GM19395 (cell line): ENCODE measurements around the gene OSTM1.
"Not testable (repeated sequence)": the region's sequence is repeated elsewhere in the genome, so short reads cannot be mapped to it uniquely, and the experiment has no call there.

Experiments used
- ATAC-seq: cut with Tn5 transposase; IDR thresholded peaks from one replicate; pipeline ENCODE4 v1.9.1; 2021; ENCODE audit warnings: mild to moderate bottlenecking, moderate library complexity; ENCODE audit not compliant: unreplicated experiment

Gene OSTM1

GRCh38 chr6:108024427-108025073 is 50.0 kb downstream of the OSTM1 start:
- no peak for ATAC-seq

- no peak for ATAC-seq
Measured at GRCh38 chr6:108020472-108021116, 53.9 kb downstream of the OSTM1 start.

GRCh38 chr6:108016283-108016682 is 58.3 kb downstream of the OSTM1 start:
- ATAC-seq = not testable (repeated sequence)

GRCh38 chr6:108013787-108014439 is 60.6 kb downstream of the OSTM1 start:
- ATAC-seq = no peak

GRCh38 chr6:108009894-108010293 is 64.6 kb downstream of the OSTM1 start:
- ATAC-seq = no peak

GRCh38 chr6:108009258-108009657 is 65.3 kb downstream of the OSTM1 start:
- ATAC-seq = not testable (repeated sequence)

- no peak for ATAC-seq
Measured at GRCh38 chr6:108008363-108008762, 66.2 kb downstream of the OSTM1 start.

- ATAC-seq = no peak
Measured at GRCh38 chr6:108005961-108006360, 68.6 kb downstream of the OSTM1 start.

GRCh38 chr6:108004861-108005260 is 69.7 kb downstream of the OSTM1 start:
- no peak for ATAC-seq

- ATAC-seq = no peak
Measured at GRCh38 chr6:108002365-108003221, 71.9 kb downstream of the OSTM1 start.

GRCh38 chr6:108001696-108002231 is 72.8 kb downstream of the OSTM1 start:
- ATAC-seq = no peak

GRCh38 chr6:108000259-108000658 is 74.3 kb downstream of the OSTM1 start:
- ATAC-seq = not testable (repeated sequence)

- ATAC-seq = no peak
Measured at GRCh38 chr6:107999341-107999740, 75.2 kb downstream of the OSTM1 start.

- no peak for ATAC-seq
Measured at GRCh38 chr6:107991772-107992550, 82.6 kb downstream of the OSTM1 start.
